ENCODE results near the gene PPP4R1.

Gene PPP4R1

GRCh38 chr18:9506046-9506792 lies 108.1 kb downstream of the PPP4R1 start:
- no peak overlapping the region for H3K9ac ChIP-seq
- peaks cover 57% of the 10 kb centered on the region for H4K20me1 ChIP-seq
- H3K4me2 ChIP-seq: no peak overlapping the region
- H3K36me3 ChIP-seq: peaks cover 35% of the 10 kb centered on the region
- peaks cover 48% of the 10 kb centered on the region for H3K9me3 ChIP-seq
- no peaks in the 10 kb centered on the region for H3K27me3 ChIP-seq
- no peak overlapping the region for H3K27ac ChIP-seq
- no peak overlapping the region for H3K4me3 ChIP-seq
- TF ChIP-seq Cebpa-rat (IDR thresholded peaks at IDR 0.05): no peak
- peaks cover 7% of the 10 kb centered on the region; the same call in 1 of the 2 replicates for H3K4me1 ChIP-seq

Data from BLaER1 (cell line).